ENCODE results near the gene HOXC6.

- TF ChIP-seq CTCF (conservative IDR thresholded peaks at IDR 0.05; ENCODE audit: low read depth, low read length) (no peak), EZH2 (IDR thresholded peaks at IDR 0.05; ENCODE audit: low read length, unreplicated experiment) (no peak)
These were observed 46.3 kb upstream of the HOXC6 start for GRCh38 chr12:53981634-53982565.

Measured in PC-3 (cell line).